Heart left ventricle (tissue), 16 donors: ENCODE results near the gene NADSYN1. TPM values are rescaled to one million over a fixed set of nuclear protein-coding genes. Genes with fewer than 3 reads are reported as not detected.

Experiments
- ATAC-seq, 4 donors: fragments of 200-7000 bp; cut with Tn5 transposase; one replicate each; pipeline ENCODE4 v1.9.1; 2020 to 2022; ENCODE audit warnings: moderate library complexity in 4 of 4, mild to moderate bottlenecking in 3 of 4, moderate number of reproducible peaks in 1 of 4
- DNase-seq, 5 donors: peaks; one replicate each; pipeline ENCODE4 v3.0.0-alpha.2; 2020
- H3K27ac ChIP-seq, 12 donors: fragments of 200-600 bp; sonication (generic) in 4 of 12; one replicate each; pipeline versions ENCODE4 v1.5.0 to v1.8.0; 2016 to 2022; ENCODE audit warnings: mild to moderate bottlenecking in 2 of 12
- H3K27me3 ChIP-seq, 9 donors: fragments of 200-600 bp; sonication (generic) in 2 of 9; one replicate each; pipeline versions ENCODE4 v1.5.1 to v1.8.0; 2016 to 2022; ENCODE audit warnings: mild to moderate bottlenecking in 3 of 9
- H3K36me3 ChIP-seq, 9 donors: fragments of 200-600 bp; sonication (generic) in 2 of 9; one replicate each; pipeline versions ENCODE4 v1.5.0 to v1.8.0; 2018 to 2022; ENCODE audit warnings: mild to moderate bottlenecking in 2 of 9
- H3K4me1 ChIP-seq, 12 donors: fragments of 200-600 bp; sonication (generic) in 4 of 12; one replicate each; pipeline versions ENCODE4 v1.5.0 to v1.8.0; 2016 to 2022; ENCODE audit warnings: mild to moderate bottlenecking in 3 of 12
- H3K4me3 ChIP-seq, 12 donors: fragments of 200-600 bp; sonication (generic) in 4 of 12; one replicate each; pipeline versions ENCODE4 v1.5.0 to v1.8.0; 2017 to 2022; ENCODE audit warnings: mild to moderate bottlenecking in 9 of 12, moderate library complexity in 4 of 12
- H3K9me3 ChIP-seq, 12 donors: fragments of 200-600 bp; sonication (generic) in 4 of 12; one replicate each; pipeline versions ENCODE4 v1.5.0 to v1.8.0; 2016 to 2022; ENCODE audit warnings: mild to moderate bottlenecking in 1 of 12
- CTCF ChIP-seq, 12 donors: fragments of 200-600 bp; sonication (generic) in 4 of 12; IDR thresholded peaks; one replicate each; pipeline versions ENCODE4 v1.5.0 to v1.8.0; 2018 to 2022; ENCODE audit warnings: antibody characterized with exemption in 12 of 12, mild to moderate bottlenecking in 5 of 12
- POLR2A ChIP-seq, 2 donors: fragments of 450-650 bp; IDR thresholded peaks; one replicate each; pipeline ENCODE4 v1.6.1; 2017; ENCODE audit warnings: antibody characterized with exemption in 2 of 2, mild to moderate bottlenecking in 2 of 2, moderate library complexity in 2 of 2
- WGBS, 4 donors: extraction: QIAGEN DNeasy Blood & Tissue Kit in 2 of 4; methylation state at CpG; one replicate each; pipeline versions ENCODE4 v1.1.5 to v1.1.7; 2013 to 2018; 5-methylcytosine and 5-hydroxymethylcytosine counted together
- intact Hi-C, 10 donors: fragments of 100-400 bp; cut with DNase I; formaldehyde crosslinking; loops; one replicate each; pipeline versions ENCODE4 v1.11.1 to v1.14.2; 2022
- polyA plus RNA-seq, 2 donors: library from polyadenylated mRNA; stranded (reverse); fragments of 200-250 nt; gene quantifications; one replicate each; pipeline ENCODE4 v1.2.3, GENCODE V29; 2013
- total RNA-seq, 9 donors: library from RNA; depleted of rRNA in 2 of 9; stranded (reverse); fragments of >200 nt in 2 of 9; fragmentation: NEBNext Ultra II Directional in 3 of 9; extraction: Animal tissue kit (Norgen Biotek cat#: 25700) in 3 of 9; gene quantifications; one replicate each; pipeline versions ENCODE4 v1.1.0 to v1.2.4, GENCODE V29; 2016 to 2023
- donor health status: ischemic (EF 13 %, LVEDD 7.1; RV severe dilation, severe dysfunction).
- donor health status: healthy with polysubstance abuse.
- donor health status: DM: no; HTN: yes; CAD: no.
- donor health status: DM: no; HTN: no; CAD: no.
- donor health status: ischemic (EF 25% LVEDD 6.9; RV normal size, moderate dysfunction).
- donor health status: ischemic (EF 25% LVEDD 5.7; RV mildly dilated, moderate dysfunction).
- donor health status: healthy.
- donor health status: DM: yes; HTN: yes; CAD: no.
- donor health status: ischemic (EF 35%, LVEDD 5.7; RV mildly dilated, moderate dysfunction).
- donor health status: nonischemic (EF 11% LVEDD 7.7; RV severe dilation, severe dysfunction).
- donor health status: DM: yes; HTN: yes; CAD: no.
- donor health status: PGD.
- donor health status: ischemic (EF 29% LVEDD 5.4; RV normal size, mild dysfunction).
- donor health status: nonischemic (EF 23%, LVEDD 6.1; RV moderate dilation, normal function).

Gene NADSYN1
- total and polyA plus RNA-seq, 11 donors: 11.4 to 41.9 (median 19.4) TPM

GRCh38 chr11:71467164-71467563 lies 14.2 kb downstream of the NADSYN1 start:
- intact Hi-C loops: no loop called here
- Histone ChIP-seq H3K4me1 (no peaks in the 10 kb centered on the region), H3K27me3 (no peaks in the 10 kb centered on the region), H3K27ac (no peak overlapping the region), H3K36me3 (peaks cover 0 to 59% (median 31%) of the 10 kb centered on the region in 9 donors), H3K9me3 (no peaks in the 10 kb centered on the region), H3K4me3 (no peak overlapping the region)
- TF ChIP-seq CTCF (IDR thresholded peaks at IDR 0.05): no peak
- TF ChIP-seq POLR2A (IDR thresholded peaks at IDR 0.05): no peak
- whole genome bisulfite sequencing, 4 donors: 93 to 99% (median 97%) methylated on average over 6 of the region's 6 CpGs
- no peak for ATAC-seq
- no peak for DNase-seq

- no peak for TF ChIP-seq POLR2A (IDR thresholded peaks at IDR 0.05)
- no peak for TF ChIP-seq CTCF (IDR thresholded peaks at IDR 0.05)
- Histone ChIP-seq H3K36me3 (peaks cover 0 to 69% (median 54%) of the 10 kb centered on the region in 9 donors), H3K9me3 (no peaks in the 10 kb centered on the region), H3K27me3 (no peaks in the 10 kb centered on the region), H3K4me1 (no peaks in the 10 kb centered on the region), H3K4me3 (no peak overlapping the region), H3K27ac (no peak overlapping the region)
- intact Hi-C loops: no loop called here
- WGBS, 4 donors: 62 to 77% (median 68%) methylated on average over 6 of the region's 6 CpGs
- ATAC-seq (no peak), DNase-seq (no peak)
Observed at GRCh38 chr11:71470946-71471345, 17.9 kb downstream of the NADSYN1 start.

GRCh38 chr11:71472357-71472885 lies 19.4 kb downstream of the NADSYN1 start:
- H3K27me3 ChIP-seq: no peaks in the 10 kb centered on the region
- no peaks in the 10 kb centered on the region for H3K4me1 ChIP-seq
- peaks cover 0 to 71% (median 58%) of the 10 kb centered on the region in 9 donors for H3K36me3 ChIP-seq
- no peak overlapping the region for H3K4me3 ChIP-seq
- no peaks in the 10 kb centered on the region for H3K9me3 ChIP-seq
- DNase-seq (peak in 1 of 5 donors; percentile 13), ATAC-seq (no peak)
- intact Hi-C loops: no loop called here
- H3K27ac ChIP-seq: no peak overlapping the region
- TF ChIP-seq POLR2A (IDR thresholded peaks at IDR 0.05) (no peak), CTCF (IDR thresholded peaks at IDR 0.05) (no peak)
- 78 to 95% (median 91%) methylated on average over 8 to 10 of the region's 10 CpGs for WGBS, 4 donors

GRCh38 chr11:71472941-71473792 lies 20.2 kb downstream of the NADSYN1 start:
- DNase-seq (no peak), ATAC-seq (no peak)
- no peaks in the 10 kb centered on the region for H3K4me1 ChIP-seq
- TF ChIP-seq POLR2A (IDR thresholded peaks at IDR 0.05) (no peak), CTCF (IDR thresholded peaks at IDR 0.05) (no peak)
- no peak overlapping the region for H3K27ac ChIP-seq
- H3K27me3 ChIP-seq: no peaks in the 10 kb centered on the region
- WGBS, 4 donors: 93 to 97% (median 94%) methylated on average over 18 to 33 of the region's 33 CpGs
- intact Hi-C loops: no loop called here
- no peaks in the 10 kb centered on the region for H3K9me3 ChIP-seq
- peaks cover 0 to 71% (median 61%) of the 10 kb centered on the region in 9 donors for H3K36me3 ChIP-seq
- no peak overlapping the region for H3K4me3 ChIP-seq
